H54 (cell line): Measurements from ENCODE around the gene SVOP.
"Not testable (repeated sequence)": the region's sequence is repeated elsewhere in the genome, so short reads cannot be mapped to it uniquely, and the experiment has no call there.

Experiments
- DNase-seq: peaks from one replicate; pipeline ENCODE4 v3.0.0; 2011; ENCODE audit warnings: low spot score, mixed read lengths; ENCODE audit not compliant: insufficient read length
- FAIRE-seq: peaks from 3 replicates; lab custom pipeline; 2011; peaks lifted over from hg19 to GRCh38; lab: Jason Lieb, UNC
- POLR2A ChIP-seq: IDR thresholded peaks from 2 replicates; pipeline ENCODE4 v1.6.1; 2011; ENCODE audit warnings: low read depth, mild to moderate bottlenecking, low read length

Gene SVOP

DNA sequence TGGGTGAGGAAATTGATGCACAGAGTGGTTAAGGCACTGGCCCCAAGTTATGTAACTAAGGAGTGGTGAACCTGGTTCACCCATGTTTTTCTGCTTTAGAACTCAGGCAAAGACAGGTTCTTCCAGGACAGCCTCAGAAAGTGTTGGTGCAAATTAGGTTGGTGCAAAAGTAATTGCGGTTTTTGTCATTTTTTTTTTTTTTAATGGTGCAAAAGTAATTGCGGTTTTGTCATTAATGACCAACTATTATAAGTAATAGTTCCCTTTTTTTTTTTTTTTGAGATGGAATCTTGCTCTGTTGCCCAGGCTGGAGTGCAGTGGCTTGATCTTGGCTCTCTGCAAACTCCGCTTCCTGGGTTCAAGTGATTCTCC is 158.3 kb downstream of the SVOP start:
- FAIRE-seq: no peak
- TF ChIP-seq POLR2A: no peak

DNA sequence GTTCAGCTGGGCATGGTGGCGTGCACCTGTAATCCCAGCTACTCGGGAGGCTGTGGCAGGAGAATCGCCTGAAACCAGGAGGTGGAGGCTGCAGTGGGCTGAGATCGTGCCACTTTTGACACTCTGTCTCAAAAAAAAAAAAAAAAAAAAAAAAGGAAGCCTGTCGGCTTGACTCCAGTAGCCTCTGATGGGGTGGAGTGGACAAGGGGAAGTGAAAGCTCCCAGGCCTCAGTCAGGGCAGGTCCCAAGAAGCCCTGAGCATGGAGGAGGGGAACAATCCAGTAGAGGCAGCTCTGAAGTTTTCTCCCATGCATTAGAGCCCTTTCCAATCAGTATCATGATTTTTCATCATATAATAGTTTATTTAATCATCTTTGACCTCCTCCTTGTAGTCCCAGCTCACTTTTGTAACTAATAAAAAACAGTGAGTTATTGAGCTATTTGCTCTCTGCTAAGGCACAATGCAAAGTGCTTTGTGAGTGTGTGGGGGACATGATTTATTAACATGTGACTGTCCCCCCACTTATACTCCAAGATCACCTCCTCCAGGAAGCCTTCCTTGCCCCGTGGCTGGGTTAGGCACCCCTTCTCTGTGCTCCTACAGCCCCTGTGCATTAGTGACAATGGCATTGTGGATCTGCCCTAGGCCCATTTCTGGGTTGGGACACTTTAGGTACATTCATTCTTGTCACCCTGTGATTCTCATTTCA is 158.8 kb downstream of the SVOP start:
- no peak for TF ChIP-seq POLR2A
- FAIRE-seq (no peak), DNase-seq (no peak)

More for the DNA sequence above, 158.3 kb downstream of the SVOP start:
- DNase-seq: no peak

DNA sequence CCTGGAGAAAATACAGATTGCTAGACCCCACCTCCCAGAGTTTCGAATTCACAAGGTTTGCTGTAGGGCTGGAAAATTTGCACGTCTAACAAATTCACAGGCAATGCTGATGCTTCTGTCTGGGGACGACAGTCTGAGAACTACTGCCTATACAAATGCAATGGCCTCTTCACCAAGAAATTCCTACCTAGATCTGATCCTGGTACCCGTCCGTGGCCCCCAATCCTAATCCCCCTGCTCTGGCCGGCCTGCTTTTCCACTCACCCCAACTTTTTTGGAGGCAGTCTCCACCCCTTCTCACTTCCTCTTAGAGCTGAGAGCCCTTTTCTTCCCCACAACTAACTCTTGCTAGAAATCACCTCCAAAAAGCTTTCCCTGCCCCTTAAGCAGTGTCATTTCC is 160.4 kb downstream of the SVOP start:
- no peak for TF ChIP-seq POLR2A
- FAIRE-seq (no peak), DNase-seq (no peak)

DNA sequence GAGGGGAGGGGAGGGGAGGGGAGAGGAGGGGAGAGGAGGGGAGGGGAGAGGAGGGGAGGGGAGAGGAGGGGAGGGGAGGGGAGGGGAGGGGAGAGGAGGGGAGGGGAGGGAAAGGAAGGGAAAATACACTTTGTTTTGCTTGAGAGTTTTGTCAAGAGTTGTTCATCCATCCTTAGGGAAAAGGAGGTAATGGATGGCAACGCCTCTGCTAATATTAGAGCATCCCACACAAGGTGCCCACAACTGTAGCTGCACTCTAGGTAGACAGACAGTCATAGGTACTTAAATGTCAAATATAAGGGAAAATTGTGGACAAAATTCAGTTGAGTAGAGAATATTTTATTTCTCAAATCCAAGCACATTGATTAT is 161.0 kb downstream of the SVOP start:
- FAIRE-seq (no peak), DNase-seq (no peak)
- TF ChIP-seq POLR2A: no peak

DNA sequence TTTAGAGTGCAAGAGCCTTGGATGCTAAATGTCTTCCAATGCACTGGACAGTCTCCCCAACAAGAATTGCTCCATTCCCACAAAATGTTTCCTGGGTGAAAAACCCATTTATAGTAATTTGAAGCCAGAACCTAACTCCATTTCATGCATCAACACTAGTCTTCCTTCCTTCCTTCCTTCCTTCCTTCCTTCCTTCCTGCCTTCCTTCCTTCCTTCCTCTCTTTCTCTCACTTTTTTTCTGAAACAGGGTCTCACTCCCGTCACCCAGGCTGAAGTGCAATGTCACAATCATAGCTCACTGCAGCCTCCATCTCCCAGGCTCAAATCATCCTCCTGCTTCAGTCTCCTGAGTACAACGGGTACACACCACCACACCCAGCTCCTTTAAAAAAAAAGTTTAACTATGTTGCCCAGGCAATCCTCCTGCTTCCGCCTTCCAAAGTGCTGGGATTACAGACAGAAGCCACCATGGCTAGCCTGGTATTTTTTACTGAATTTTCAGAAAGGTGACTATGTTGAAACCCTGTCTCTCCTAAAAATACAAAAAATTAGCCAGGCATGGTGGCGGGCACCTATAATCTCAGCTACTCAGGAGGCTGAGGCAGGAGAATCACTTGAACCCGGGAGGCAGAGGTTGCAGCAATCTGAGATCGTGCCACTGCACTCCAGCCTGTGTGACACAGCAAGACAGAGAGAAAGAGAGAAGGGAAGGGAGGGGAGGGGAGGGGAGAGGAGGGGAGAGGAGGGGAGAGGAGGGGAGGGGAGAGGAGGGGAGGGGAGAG is 161.5 kb downstream of the SVOP start:
- DNase-seq, FAIRE-seq: not testable (repeated sequence)

DNA sequence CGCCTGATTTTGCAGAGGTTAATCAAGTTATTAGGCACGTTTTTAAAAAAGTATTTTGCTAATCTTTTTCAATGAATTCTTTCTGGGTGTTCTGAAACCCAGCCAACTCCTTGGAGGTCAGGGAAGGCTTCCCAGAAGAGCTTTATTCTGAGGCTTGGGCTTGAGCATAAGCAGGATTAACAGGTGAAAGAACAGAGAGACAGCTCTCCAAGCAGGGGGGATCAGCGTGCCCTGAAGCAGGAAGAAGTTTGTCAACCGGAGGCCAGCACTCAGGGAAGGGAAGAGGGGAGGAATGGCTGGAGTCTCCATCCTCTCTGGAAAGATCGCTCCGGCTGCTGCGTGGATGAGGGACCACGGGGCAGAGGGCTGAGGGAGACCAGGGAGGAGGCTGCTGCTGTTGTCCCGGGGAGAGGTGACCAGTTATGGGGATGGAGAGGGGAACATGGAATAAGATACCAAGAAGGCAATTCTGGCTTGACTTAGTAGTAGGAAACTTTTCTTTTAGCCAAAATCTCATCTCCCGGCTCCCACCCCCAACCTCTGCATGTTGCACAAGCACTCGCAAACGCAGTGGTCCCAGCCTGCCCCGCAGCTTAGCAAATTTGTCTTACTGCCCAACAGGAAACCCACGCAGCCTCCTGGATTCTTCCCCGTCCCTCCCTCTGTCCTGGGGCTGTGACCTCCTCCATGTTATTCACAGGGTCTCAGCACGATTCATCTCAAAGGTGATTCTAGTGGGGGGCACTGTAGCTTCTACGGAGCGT is 162.4 kb downstream of the SVOP start:
- FAIRE-seq: no peak
- no peak for TF ChIP-seq POLR2A
- DNase-seq: no peak
